Duodenal mucosa (tissue), 2 donors: Measurements from ENCODE around the gene DMD.

Source experiments
- H3K27ac ChIP-seq: one replicate; pipeline ENCODE4 v1.7.0; 2013; ENCODE audit warnings: low read depth, low read length
- H3K27me3 ChIP-seq, 2 donors: one replicate each; pipeline ENCODE4 v1.7.0; 2013; ENCODE audit warnings: low read length in 2 of 2, control low read depth in 1 of 2; ENCODE audit not compliant: insufficient read depth in 2 of 2, control insufficient read depth in 1 of 2
- H3K36me3 ChIP-seq, 2 donors: one replicate each; pipeline ENCODE4 v1.7.0; 2013; ENCODE audit warnings: low read length in 2 of 2, control low read depth in 1 of 2; ENCODE audit not compliant: insufficient read depth in 2 of 2, control insufficient read depth in 1 of 2
- H3K4me1 ChIP-seq, 2 donors: one replicate each; pipeline ENCODE4 v1.7.0; 2013; ENCODE audit warnings: low read length in 2 of 2, control low read depth in 1 of 2; ENCODE audit not compliant: insufficient read depth in 2 of 2, control insufficient read depth in 1 of 2
- H3K4me3 ChIP-seq, 2 donors: one replicate each; pipeline ENCODE4 v1.7.0; 2013; ENCODE audit warnings: low read length in 2 of 2, low read depth in 1 of 2
- H3K9ac ChIP-seq, 2 donors: one replicate each; pipeline ENCODE4 v1.7.0; 2013; ENCODE audit warnings: low read length in 2 of 2, low read depth in 1 of 2
- H3K9me3 ChIP-seq, 2 donors: one replicate each; pipeline ENCODE4 v1.7.0; 2013; ENCODE audit warnings: low read length in 2 of 2, control low read depth in 1 of 2; ENCODE audit not compliant: control insufficient read depth in 1 of 2

The DMD gene

GRCh38 chrX:31222946-31223345, 1988.4 kb downstream of the DMD start:
- no peaks in the 10 kb centered on the region for H3K4me1 ChIP-seq
- no peaks in the 10 kb centered on the region for H3K27me3 ChIP-seq
- H3K36me3 ChIP-seq, result no peaks in the 10 kb centered on the region
- no peak overlapping the region for H3K4me3 ChIP-seq
- H3K9me3 ChIP-seq, result no peaks in the 10 kb centered on the region
- H3K27ac ChIP-seq, result no peak overlapping the region
- H3K9ac ChIP-seq, result no peak overlapping the region

GRCh38 chrX:31219174-31219573, 1992.2 kb downstream of the DMD start:
- H3K27ac ChIP-seq, result no peak overlapping the region
- no peaks in the 10 kb centered on the region for H3K4me1 ChIP-seq
- no peaks in the 10 kb centered on the region for H3K36me3 ChIP-seq

GRCh38 chrX:31217084-31217483, 1994.3 kb downstream of the DMD start:
- H3K4me3 ChIP-seq, result no peak overlapping the region
- H3K27ac ChIP-seq, result no peak overlapping the region
- no peak overlapping the region for H3K9ac ChIP-seq
- no peaks in the 10 kb centered on the region for H3K4me1 ChIP-seq
- H3K9me3 ChIP-seq, result no peaks in the 10 kb centered on the region
- H3K27me3 ChIP-seq, result no peaks in the 10 kb centered on the region
- no peaks in the 10 kb centered on the region for H3K36me3 ChIP-seq

More at GRCh38 chrX:31219174-31219573, 1992.2 kb downstream of the DMD start:
- Histone ChIP-seq H3K9ac (no peak overlapping the region), H3K4me3 (no peak overlapping the region), H3K27me3 (no peaks in the 10 kb centered on the region), H3K9me3 (no peaks in the 10 kb centered on the region)

GRCh38 chrX:31215277-31215815, 1996.0 kb downstream of the DMD start:
- no peaks in the 10 kb centered on the region for H3K4me1 ChIP-seq
- H3K4me3 ChIP-seq, result no peak overlapping the region
- no peak overlapping the region for H3K9ac ChIP-seq
- H3K27ac ChIP-seq, result no peak overlapping the region
- no peaks in the 10 kb centered on the region for H3K9me3 ChIP-seq
- no peaks in the 10 kb centered on the region for H3K36me3 ChIP-seq
- no peaks in the 10 kb centered on the region for H3K27me3 ChIP-seq

GRCh38 chrX:31213941-31214340, 1997.4 kb downstream of the DMD start:
- Histone ChIP-seq H3K27ac (no peak overlapping the region), H3K27me3 (no peaks in the 10 kb centered on the region), H3K9ac (no peak overlapping the region), H3K4me3 (no peak overlapping the region), H3K36me3 (no peaks in the 10 kb centered on the region), H3K9me3 (no peaks in the 10 kb centered on the region), H3K4me1 (peaks cover 0 to 7% of the 10 kb centered on the region in 2 donors)

GRCh38 chrX:31212856-31213748, 1998.2 kb downstream of the DMD start:
- no peaks in the 10 kb centered on the region for H3K36me3 ChIP-seq
- no peak overlapping the region for H3K9ac ChIP-seq
- no peak overlapping the region for H3K4me3 ChIP-seq
- no peaks in the 10 kb centered on the region for H3K27me3 ChIP-seq
- H3K9me3 ChIP-seq, result no peaks in the 10 kb centered on the region
- H3K27ac ChIP-seq, result no peak overlapping the region
- H3K4me1 ChIP-seq, result peaks cover 0 to 8% of the 10 kb centered on the region in 2 donors

- H3K9ac ChIP-seq, result no peak overlapping the region
- no peaks in the 10 kb centered on the region for H3K27me3 ChIP-seq
- H3K27ac ChIP-seq, result no peak overlapping the region
- peaks cover 0 to 8% of the 10 kb centered on the region in 2 donors for H3K4me1 ChIP-seq
- H3K4me3 ChIP-seq, result no peak overlapping the region
- H3K9me3 ChIP-seq, result no peaks in the 10 kb centered on the region
- H3K36me3 ChIP-seq, result no peaks in the 10 kb centered on the region
Measured at GRCh38 chrX:31209005-31209628, 2002.2 kb downstream of the DMD start.

GRCh38 chrX:31201503-31201902, 2009.8 kb downstream of the DMD start:
- no peaks in the 10 kb centered on the region for H3K9me3 ChIP-seq
- no peak overlapping the region for H3K27ac ChIP-seq
- H3K36me3 ChIP-seq, result no peaks in the 10 kb centered on the region

GRCh38 chrX:31200430-31200829, 2010.9 kb downstream of the DMD start:
- no peaks in the 10 kb centered on the region for H3K36me3 ChIP-seq
- H3K4me3 ChIP-seq, result no peak overlapping the region
- no peaks in the 10 kb centered on the region for H3K9me3 ChIP-seq
- H3K27ac ChIP-seq, result no peak overlapping the region
- H3K9ac ChIP-seq, result no peak overlapping the region
- H3K4me1 ChIP-seq, result peaks cover 0 to 2% of the 10 kb centered on the region in 2 donors
- H3K27me3 ChIP-seq, result no peaks in the 10 kb centered on the region

More at GRCh38 chrX:31201503-31201902, 2009.8 kb downstream of the DMD start:
- Histone ChIP-seq H3K9ac (no peak overlapping the region), H3K4me1 (peaks cover 0 to 2% of the 10 kb centered on the region in 2 donors), H3K27me3 (no peaks in the 10 kb centered on the region), H3K4me3 (no peak overlapping the region)

GRCh38 chrX:31199840-31200114, 2011.6 kb downstream of the DMD start:
- H3K4me1 ChIP-seq, result peaks cover 0 to 2% of the 10 kb centered on the region in 2 donors
- no peaks in the 10 kb centered on the region for H3K9me3 ChIP-seq
- H3K4me3 ChIP-seq, result no peak overlapping the region
- H3K9ac ChIP-seq, result no peak overlapping the region
- H3K27me3 ChIP-seq, result no peaks in the 10 kb centered on the region
- no peaks in the 10 kb centered on the region for H3K36me3 ChIP-seq
- H3K27ac ChIP-seq, result no peak overlapping the region
